HG03103 (cell line): ENCODE data around the gene TRIM33.
"Not testable (repeated sequence)": the region's sequence is repeated elsewhere in the genome, so short reads cannot be mapped to it uniquely, and the experiment has no call there.

ENCODE experiments used
- ATAC-seq: cut with Tn5 transposase; IDR thresholded peaks from one replicate; pipeline ENCODE4 v1.9.1; 2021; ENCODE audit warnings: low read depth; ENCODE audit not compliant: unreplicated experiment

The TRIM33 gene

GRCh38 chr1:114431026-114431425, 80.0 kb downstream of the TRIM33 start:
- ATAC-seq: no peak

DNA sequence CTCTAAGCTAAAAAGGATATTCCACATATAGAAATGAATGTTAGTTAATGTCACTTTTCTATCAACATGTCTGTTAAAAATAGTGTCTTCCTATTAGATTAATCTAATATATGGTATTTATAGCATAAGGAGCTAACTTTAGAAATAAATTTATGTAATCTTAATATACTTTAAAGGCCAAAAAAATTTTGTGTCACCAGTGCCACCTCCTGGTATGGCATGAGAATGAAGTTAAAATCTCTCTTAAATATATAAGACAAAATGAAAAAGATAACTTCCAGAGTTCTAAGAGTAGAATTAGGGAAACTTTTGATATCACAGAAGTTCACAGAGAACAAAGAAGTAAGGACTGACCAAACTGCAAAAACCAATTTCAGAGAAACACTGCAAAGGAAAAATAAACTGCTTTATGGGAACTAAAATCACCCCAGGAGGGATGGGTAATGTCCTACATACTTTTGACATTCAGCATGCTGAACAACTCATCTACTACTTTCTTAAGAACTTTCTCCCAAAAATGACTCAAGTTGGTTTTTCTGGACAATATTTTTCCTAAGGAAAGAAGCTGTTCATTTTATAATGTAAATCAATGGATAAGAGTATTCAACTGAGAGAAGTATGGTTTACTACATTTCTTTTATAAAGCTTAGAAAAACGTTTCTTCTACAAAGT, 82.8 kb downstream of the TRIM33 start:
- no peak for ATAC-seq

DNA sequence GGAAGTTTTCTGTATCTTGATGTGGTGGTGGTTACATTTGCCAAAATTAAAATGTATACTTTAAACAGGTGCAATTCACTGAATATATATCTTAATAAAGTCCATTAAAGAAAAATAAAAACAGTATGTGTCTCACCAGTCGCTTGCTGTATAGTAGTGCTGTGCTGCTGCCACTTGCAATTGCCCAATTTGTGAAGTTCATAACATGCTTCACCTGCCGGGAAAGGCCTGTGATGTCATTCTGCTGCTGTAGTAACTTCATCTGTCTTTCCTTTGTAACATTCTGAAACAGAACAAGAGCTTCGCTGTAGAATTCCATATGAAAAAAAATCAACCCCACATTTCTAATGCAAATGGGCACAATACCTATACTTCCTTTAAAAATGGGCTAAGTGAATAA, 83.4 kb downstream of the TRIM33 start:
- no peak for ATAC-seq

- no peak for ATAC-seq
These were observed 87.5 kb downstream of the TRIM33 start for GRCh38 chr1:114423455-114423854.

GRCh38 chr1:114418948-114419347, 92.1 kb downstream of the TRIM33 start:
- ATAC-seq: not testable (repeated sequence)

DNA sequence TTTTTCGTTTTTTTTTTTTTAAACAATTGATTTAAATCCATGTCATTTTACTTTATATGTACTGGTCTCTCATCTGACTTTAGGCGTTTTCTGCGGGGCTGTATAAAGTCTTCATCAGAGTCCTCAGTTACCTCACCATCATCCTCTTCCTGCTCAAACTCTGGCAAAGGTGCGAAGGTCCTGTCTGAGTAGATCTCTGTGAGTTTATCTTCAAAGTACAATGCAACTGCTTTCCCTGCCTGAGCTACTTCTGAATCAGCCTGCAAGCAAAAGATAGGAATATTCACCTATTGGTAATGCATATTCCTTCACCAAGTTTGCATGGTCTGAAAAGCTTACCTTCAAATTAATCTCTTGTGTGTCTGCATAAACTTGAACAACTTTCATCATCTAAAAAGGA, 113.4 kb downstream of the TRIM33 start:
- no peak for ATAC-seq

GRCh38 chr1:114395863-114396262, 115.1 kb downstream of the TRIM33 start:
- no peak for ATAC-seq

DNA sequence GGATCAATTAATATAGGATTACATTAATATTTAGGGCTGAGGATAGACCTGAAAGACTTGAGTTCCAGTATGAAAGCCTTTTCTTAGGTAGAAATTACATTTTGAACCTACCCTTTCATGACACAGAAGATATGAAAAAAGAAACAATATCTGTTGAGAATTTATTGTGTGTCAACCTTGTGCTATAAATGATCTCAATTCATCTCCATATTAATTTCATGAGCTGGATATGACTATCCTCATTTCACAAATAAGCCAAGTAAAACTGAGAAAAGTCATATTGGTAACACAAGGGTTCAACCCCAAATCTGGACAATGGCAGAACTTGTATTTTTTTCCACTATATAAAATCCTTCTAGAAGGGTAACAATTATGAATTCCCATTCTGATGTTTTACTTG, 120.0 kb downstream of the TRIM33 start:
- ATAC-seq: no peak

GRCh38 chr1:114390361-114390760, 120.6 kb downstream of the TRIM33 start:
- no peak for ATAC-seq

DNA sequence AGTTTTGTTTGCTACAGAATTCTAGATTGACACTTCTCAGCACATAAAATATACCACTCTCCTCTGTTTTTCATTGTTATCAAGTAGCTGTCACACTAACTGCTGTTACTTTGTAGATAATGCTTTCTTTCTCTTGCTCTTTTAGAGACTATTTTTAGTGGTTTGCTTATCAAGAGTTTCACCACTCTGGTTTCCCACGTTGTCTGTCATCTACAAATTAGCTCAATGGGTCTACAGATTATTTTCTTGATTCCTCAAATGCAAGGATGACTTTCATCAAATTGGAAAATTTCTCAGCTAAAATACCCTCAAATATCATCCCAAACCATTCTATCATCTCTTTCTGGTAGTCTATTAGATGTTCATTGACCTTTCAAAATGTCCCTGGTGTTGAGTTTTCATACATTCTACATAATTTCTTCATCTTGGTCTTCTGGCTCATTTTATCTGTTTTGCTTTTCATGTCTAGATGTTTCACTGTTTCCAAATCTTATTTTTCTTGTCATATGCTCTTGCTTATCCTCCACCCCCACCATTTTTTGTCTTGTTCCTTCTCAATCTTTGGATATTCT, 122.5 kb downstream of the TRIM33 start:
- ATAC-seq: no peak

GRCh38 chr1:114387585-114387984, 123.4 kb downstream of the TRIM33 start:
- ATAC-seq: not testable (repeated sequence)

DNA sequence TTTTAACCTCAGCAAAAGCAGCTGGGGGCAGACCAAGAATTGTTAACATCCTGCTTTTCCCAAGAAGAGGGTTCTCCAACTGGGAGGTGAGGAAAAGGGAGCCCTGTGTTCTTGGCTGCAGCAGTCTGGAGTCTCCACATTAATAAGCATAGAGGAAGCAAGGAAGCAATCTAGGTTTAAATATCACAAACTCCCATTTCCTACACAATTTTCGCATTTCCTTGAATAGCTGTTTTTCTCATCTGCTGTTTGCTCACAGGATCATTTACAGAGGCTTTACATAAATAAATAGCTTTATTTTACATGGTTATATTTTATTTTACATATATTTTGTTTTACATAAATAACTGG, 124.0 kb downstream of the TRIM33 start:
- ATAC-seq: no peak

DNA sequence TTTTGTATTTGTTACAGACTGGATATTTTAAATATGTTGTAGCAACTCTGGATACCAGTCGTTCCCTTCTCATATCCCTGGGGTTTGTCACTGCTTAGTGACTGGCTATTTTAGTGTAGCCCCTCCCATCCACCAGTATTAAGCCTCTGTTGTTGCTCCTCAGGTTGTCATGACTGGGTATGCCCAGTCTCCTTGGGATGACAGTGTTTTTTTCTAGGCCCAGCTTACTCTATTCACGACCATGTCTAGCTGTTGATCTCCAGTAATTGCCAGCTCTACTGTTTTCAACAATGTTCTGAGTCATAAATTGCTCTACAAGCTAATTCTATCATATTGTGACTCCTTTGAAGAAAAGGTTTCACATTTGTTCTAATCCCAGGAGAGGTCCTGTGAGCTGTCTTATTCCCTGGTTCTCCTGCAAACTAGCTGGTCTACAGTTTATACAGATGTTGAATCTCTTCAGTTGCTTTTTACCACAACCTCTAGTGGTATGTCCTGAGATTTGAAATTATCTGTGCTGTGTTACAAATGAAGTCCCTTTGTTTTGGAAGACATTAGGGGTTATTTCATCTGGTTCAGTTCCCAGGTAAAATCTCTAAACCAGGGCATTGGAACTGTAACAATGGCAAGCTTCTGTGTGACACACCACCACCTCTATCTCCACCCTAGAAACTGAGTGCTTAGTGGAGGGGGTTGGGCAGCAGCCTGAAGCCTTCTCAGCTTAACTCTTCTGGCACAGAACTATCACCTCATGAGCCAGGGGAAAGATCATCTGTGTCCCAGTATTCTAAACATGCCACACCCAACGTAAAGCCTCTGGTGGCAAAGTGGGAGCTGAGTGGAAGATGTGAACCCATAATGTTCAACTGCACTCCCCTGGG, 124.6 kb downstream of the TRIM33 start:
- no peak for ATAC-seq

- no peak for ATAC-seq
These were observed 126.1 kb downstream of the TRIM33 start for GRCh38 chr1:114384922-114385321.

- ATAC-seq: no peak
These were observed 131.0 kb downstream of the TRIM33 start for GRCh38 chr1:114379987-114380386.

DNA sequence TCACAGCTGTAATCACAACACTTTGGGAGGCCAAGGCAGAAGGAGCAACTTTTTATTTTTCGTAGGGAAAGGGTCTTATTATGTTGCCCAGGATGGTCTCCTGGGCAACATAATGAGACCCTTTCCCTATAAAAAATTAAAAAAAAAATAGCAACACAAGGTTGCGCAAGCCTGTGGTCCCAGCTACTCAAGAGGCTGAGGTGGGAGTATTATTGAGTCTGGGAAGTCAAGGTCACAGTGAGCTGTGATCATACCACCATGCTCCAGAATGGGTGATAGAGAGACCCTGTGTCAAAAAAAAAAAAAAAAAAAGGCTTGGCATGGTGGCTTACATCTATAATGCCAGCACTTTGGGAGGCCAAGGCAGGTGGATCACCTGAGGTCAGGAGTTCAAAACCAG, 131.6 kb downstream of the TRIM33 start:
- ATAC-seq: no peak

DNA sequence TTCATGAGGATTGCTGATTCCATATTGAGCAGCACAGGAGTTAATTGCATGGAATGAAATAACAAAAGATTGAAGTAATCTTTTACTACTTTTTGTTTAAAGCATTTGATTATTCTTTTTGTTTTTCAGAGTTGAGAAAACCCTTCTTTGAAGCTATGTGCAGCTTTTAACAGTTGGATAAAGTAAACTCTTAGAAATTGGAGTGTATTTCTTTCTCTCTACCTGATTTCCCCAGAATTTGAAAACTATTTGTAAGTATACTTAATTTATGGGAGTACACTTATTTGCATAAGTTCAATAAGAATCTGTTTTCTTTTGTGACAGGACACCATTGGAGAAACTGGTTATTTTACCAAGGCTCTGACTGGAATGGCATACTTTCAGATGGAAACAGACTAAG, 133.6 kb downstream of the TRIM33 start:
- ATAC-seq: no peak

- no peak for ATAC-seq
These were observed 141.1 kb downstream of the TRIM33 start for GRCh38 chr1:114369930-114370329.

- ATAC-seq: not testable (repeated sequence)
These were observed 141.6 kb downstream of the TRIM33 start for GRCh38 chr1:114369266-114369919.

DNA sequence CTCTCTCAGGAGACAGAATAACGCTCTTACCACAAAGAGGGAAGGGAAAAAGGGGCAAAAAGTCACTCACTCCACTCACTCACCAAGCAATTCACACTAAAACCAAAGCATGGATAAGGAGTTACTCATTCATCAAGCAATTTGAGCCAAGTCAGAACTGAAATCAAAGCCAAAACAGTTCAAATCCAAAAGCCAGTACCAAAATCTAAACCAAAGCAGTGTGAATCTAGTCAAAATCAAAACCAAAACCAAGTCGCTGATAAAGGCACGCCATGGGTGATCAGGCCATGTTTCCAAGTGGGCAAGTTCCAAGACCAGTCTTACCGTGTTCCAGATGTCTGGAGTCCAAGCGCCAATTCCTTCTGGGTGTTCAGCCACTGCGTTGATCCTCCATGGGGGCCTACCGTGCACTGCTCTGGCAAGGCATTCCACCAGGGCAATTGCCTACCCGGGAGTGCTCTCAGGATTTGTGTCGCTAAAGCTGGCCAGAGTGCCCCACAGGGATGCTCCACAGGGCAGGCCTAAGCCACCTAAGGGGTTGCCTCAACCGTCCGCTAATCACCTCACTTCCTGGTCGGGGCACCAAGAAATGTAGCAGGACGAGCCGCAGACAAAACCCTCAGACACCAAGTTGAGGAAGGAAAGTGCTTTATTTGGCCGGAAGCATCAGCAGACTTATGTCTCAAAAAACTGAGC, 142.3 kb downstream of the TRIM33 start:
- no peak for ATAC-seq

GRCh38 chr1:114367810-114368209, 143.2 kb downstream of the TRIM33 start:
- ATAC-seq: no peak
